Activated CD4-positive, CD25-positive, alpha-beta regulatory T cell treated with anti-CD3 and anti-CD28 coated beads, Interleukin-2, amount 50 U/mL, for 24 hours (primary cell): ENCODE results near the gene DBF4.
"Not testable (repeated sequence)": the region's sequence is repeated elsewhere in the genome, so short reads cannot be mapped to it uniquely, and the experiment has no call there.

Experiments used
- ATAC-seq, 2 donors: fragments of 150-1000 bp; cut with Tn5 transposase; one replicate each; pipeline ENCODE4 v1.10.0; 2021; ENCODE audit warnings: mild to moderate bottlenecking in 1 of 2, moderate library complexity in 1 of 2

Gene DBF4, protein sequence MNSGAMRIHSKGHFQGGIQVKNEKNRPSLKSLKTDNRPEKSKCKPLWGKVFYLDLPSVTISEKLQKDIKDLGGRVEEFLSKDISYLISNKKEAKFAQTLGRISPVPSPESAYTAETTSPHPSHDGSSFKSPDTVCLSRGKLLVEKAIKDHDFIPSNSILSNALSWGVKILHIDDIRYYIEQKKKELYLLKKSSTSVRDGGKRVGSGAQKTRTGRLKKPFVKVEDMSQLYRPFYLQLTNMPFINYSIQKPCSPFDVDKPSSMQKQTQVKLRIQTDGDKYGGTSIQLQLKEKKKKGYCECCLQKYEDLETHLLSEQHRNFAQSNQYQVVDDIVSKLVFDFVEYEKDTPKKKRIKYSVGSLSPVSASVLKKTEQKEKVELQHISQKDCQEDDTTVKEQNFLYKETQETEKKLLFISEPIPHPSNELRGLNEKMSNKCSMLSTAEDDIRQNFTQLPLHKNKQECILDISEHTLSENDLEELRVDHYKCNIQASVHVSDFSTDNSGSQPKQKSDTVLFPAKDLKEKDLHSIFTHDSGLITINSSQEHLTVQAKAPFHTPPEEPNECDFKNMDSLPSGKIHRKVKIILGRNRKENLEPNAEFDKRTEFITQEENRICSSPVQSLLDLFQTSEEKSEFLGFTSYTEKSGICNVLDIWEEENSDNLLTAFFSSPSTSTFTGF

DNA sequence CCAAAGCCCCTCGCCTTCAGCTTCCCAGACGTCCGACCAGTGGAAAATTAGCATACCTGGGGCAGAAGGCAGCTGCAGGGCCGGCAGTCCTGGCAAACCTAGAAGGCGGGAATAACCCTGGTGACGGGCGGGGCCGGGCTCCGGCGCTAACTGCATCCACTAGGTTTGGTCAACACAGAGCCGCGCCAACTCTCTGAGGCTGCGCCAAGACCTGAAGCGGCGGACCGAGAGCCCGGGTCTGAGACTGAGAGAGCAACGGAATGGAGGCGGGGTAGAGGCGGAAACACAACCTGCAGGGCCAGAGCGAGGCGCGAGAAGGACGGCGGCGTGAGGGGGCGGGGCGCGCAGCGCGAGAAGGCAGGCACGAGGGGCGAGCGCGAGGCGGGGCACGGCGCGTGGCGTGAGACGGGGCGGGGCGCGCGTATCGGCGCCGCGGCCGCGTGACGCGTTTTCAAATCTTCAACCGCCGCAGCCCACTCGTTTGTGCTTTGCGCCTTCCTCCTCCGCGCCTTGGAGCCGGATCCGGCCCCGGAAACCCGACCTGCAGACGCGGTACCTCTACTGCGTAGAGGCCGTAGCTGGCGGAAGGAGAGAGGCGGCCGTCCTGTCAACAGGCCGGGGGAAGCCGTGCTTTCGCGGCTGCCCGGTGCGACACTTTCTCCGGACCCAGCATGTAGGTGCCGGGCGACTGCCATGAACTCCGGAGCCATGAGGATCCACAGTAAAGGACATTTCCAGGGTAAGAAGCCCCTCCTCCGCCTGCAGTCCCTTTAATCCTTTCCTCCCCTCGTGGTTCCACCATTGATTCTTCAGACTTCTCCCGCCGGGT, at the start of gene DBF4, which contains the start of gene SLC25A40:
TSS of gene DBF4 (plus strand) at position 454 of the 829 bp plus-strand sequence. CDS start at position 694, 240 bp downstream.
TSS of gene SLC25A40 (minus strand) at position 321 of the 829 bp plus-strand sequence. CDS start 17,633 bp downstream, outside the sequence.
- peak; percentile 94 to 95 for ATAC-seq

DNA sequence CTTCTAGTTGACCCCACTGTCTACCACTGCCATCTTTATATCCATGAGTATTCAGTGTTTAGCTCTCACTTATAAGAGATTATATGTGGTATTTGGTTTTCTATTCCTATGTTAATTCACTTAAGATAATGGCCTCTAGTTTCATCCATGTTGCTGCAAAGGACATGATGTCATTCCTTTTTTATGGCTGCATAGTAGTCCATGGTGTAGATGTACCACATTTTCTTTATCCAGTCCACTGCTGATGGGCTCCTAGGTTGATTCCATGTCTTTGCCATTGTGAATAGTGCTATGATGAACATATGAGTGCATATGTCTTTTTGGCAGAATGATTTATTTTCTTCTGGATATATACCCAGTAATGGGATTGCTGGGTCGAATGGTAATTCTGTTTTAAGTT, 47.9 kb upstream of the DBF4 start:
- ATAC-seq: not testable (repeated sequence)

DNA sequence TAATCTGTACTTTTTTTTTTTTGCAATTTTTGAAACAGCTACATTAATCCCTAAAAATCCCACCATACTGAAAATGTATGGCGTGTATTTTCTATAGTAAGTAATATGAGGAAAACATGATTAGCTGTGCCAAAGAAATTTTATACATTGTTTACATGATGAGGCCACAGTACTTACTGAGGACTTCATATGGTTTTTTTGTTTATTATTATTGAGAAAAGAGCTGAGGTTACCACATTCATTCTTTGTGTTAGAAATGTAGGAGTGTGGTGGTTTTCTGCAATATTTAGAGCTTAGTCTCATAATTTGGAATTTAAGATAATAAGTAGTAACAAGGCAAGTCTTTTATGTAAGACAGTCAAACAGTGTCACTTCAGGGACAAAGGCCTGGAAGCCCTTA, 45.2 kb upstream of the DBF4 start:
- no peak for ATAC-seq

DNA sequence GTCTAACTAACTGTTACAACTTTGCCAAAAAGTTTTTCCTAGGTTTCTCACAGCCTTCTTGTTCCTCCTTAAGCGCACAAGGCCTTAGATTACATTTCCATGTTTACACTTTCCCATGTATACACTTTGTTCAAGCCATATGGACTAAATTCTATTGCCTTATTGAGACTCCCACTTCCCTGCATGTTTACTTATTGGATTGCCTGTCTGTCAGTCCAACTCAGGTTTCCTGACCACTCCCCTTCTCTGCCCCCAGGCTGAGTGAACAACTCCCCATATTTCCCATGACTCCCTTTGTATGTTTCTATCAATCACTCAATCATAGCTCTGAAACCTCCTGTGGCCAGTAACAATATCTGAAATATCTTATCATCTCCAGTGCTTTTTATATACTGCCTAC, 43.2 kb upstream of the DBF4 start:
- no peak for ATAC-seq

DNA sequence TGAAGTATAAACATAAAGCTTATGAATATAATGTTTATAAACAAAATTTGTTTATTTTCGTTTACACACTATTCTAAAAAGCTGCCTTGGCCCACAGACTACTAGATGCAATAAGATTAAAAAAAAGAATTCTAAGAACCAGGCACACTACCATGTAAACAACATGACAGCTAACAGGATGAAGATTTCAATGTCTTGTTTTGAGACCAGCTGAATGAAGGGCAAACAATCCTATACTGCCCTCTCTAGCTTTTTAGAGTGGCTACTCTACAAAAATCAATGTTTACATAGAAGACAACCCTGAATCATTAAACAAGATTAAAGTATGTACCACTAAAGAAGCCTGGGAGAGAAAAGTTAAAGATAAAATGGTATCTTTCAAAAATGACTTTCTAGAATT, 38.7 kb upstream of the DBF4 start:
- ATAC-seq: no peak

DNA sequence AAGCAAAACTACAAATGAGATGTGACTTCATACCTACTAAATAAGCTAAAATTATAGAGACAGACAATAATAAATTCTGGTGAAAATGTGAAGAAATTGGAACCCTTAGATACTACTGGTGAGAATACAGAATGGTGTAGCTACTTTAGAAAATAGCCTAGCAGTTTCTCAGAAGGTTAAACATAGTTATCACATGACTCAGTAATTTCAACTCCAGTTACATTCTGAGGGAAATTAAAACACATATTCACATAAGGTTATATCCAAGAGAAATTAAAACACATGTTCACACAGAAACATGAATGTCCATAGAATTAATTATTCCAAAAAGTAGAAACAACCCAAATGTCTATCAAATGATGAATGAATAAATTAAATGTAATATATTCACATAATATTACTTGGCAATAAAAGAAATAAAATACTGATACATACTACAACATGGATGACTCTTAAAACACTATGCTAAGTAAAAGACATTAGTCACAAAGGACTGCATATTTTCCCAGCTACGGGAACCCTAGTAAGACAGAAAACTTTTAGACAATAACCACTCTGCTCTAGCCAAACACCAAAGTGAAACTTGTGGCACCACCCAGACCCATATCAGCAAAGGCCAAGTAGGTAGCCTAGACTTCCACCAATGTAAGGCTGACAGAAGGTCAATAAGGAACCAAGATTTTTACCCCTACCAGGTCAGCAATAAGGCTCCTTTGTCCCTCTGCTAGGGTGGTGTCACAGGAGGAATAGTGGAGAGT, 25.3 kb upstream of the DBF4 start:
- ATAC-seq: no peak

DNA sequence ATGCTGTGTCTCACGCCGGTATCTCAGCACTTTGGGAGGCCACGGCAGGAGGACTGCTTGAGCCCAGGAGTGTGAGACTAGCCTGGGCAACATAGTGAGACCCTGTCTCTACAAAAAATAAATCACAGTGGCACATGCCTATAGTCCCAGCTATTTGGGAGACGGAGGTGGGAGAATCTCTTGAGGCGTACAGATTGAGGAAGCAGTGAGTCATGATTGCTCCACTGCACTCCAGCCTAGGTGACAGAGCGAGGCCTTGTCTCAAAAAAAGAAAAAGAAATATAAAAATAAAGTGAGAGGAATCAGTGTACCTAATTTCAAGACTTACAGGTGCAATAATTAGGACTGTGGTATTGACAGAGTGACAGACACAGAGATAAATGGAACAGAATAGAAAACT, 24.0 kb upstream of the DBF4 start:
- ATAC-seq: no peak

DNA sequence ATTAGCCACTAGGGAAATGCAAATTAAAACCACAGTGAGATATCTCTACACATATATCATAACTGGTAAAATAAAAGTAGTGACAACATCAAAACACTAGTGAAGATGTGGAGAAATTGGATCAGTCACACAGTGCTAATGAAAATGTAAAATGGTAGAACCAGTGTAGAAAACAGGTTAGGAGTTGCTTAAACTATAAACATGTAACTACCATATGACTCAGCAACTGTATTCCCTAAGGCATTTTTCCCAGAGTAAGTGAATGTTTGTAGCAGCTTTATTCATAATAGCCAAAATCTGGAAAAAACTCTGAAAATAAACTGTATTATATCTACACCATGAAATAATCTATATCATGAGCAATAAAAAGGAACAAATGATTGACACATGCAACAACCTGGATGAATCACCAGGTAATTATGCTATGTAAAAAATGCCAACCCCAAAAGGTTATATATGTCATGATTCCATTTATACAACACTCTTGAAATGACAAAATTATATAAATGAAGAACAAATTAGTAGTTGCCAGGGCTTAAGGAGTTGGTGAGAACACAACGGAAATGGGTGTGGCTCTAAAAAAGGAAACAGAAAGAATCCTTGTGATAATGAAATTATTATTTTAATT, 22.9 kb upstream of the DBF4 start:
- peak; percentile 65 to 84 for ATAC-seq

DNA sequence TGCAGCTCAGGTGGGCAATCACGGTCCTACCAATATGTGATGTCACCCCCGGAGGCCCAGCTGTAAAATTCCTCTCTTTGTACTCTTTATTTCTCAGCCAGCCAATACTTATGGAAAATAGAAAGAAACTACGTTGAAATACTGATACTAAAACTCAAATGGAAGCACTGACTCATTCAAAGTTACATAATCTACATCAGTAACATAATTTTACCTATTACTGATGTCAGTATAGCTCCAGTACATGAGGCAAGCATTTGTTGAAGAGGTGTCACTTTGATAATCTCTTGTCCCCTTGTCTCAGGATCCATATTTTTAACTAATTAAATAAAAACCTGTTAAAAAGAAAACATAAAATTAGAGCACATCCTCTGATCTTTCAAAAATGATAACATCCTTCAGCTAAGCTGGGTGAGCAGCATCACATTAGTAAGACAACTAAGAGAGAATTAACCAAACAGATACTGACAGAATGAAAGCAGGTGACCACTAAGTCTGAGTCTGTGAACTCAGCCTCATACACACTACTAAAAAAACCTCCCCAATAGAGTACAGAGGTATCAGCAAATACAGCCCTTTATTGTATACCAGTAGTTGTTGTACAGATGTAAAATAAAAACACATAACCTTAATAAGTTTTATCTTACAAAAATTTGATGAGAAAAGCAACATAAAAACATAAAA, 17.7 kb upstream of the DBF4 start:
- peak; percentile 67 to 77 for ATAC-seq

DNA sequence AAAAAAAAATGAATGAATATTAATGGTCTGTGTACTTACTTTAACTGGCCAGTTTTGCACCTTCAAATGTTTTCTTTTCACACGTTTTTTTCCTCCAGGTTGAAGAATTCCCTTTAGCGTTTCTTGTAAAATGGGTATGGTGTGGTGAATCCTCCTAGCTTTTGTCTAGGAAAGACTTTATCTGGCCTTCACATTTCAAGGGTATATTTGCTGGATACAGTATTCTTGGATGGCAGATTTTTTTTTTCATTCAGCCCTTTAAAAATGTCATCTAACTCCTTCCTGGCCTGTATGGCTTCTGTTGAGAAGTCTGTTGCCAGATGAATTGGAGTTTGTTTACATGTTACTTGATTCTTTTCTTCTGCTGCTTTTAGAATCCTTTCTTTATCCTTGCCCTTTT, 10.2 kb upstream of the DBF4 start:
- no peak for ATAC-seq

DNA sequence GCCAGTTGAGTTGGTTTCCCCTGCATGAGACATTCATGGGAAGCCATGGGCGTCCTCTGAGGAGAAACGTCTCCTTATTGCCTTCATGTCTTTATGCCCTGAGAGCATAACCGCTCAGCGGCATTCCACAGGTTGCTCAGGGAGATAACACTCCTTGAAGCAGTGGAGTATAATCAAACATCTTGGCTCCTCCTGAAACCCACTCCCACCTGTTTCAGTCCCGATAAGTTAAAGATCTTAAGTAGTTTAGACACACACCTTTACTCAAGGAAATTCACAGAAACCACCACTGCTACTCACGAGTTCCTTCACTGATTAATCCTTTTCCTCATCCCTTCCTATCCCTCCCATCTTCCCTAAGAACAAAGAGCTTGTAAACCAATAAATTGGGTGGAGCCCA, 9.8 kb upstream of the DBF4 start:
- ATAC-seq: not testable (repeated sequence)

DNA sequence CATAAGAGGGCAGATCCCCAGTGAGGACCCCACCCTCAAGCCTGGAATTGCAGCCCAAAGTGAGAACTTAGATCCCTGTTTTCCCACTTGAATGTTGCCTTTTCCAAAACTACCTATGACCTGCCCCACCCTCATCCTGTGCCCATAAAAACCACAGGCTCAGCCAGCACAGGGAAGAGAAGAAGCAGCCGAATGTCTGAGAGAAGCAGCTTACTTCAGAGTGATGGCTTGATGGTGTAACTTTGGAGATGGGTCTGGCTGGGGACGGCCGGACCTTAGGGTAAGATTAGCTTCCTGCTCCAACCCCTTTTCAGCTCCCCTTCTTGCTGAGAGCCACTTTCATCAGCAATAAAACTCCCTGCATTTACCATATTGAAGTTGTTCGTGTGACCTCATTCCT, 5.8 kb upstream of the DBF4 start:
- no peak for ATAC-seq

DNA sequence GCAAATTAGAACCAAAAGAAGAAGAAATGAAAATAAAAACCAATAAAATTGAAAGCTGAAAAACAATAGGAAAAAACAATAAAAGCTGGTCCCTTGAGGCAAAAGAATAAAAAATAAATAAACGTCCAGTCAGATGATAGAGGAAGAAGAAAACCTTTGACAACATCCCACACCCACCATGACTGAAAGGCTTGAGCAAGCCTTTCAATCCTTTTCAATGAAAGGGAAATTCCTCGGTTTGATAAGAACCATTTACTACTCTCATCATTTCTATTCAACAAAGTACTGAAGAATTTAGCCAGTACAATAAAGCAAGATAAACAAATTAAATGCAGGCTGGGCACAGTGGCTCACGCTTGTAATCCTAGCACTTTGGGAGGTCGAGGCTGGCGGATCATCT, 3.9 kb upstream of the DBF4 start:
- no peak for ATAC-seq

DNA sequence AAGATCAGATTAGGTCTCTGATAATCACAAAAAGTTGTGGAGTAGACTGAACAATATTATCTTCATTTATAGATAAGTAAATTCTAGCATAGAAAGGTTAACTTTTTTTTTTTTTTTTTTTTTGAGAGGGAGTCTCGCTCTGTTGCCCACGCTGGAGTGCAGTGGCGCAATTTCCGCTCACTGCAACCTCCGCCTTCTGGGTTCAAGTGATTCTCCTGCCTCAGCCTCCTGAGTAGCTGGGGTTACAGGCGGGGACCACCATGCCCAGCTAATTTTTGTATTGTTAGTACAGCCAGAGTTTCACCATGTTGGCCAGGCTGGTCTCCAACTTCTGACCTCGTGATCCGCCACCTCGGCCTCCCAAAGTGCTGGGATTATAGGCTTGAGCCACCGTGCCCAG, 3.0 kb upstream of the DBF4 start:
- not testable (repeated sequence) for ATAC-seq

DNA sequence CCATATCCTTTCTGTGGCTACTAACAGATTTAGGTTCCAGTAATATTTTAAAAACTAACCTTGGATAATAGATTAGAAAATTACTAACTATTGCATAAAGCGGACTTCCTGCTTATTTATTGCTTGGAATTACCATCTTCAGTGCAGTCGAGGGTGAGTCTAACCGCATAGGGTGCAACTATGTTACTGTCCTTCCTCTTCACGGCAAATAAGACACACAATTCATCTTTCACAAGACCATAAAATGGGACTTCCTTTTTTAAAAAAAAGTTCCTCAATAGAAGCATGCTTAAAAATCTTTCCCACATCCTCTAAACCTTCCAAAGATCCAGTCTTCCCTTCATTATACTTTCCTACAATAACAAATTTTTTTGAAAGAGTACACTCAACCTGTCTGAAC, 2.2 kb upstream of the DBF4 start:
- no peak for ATAC-seq

DNA sequence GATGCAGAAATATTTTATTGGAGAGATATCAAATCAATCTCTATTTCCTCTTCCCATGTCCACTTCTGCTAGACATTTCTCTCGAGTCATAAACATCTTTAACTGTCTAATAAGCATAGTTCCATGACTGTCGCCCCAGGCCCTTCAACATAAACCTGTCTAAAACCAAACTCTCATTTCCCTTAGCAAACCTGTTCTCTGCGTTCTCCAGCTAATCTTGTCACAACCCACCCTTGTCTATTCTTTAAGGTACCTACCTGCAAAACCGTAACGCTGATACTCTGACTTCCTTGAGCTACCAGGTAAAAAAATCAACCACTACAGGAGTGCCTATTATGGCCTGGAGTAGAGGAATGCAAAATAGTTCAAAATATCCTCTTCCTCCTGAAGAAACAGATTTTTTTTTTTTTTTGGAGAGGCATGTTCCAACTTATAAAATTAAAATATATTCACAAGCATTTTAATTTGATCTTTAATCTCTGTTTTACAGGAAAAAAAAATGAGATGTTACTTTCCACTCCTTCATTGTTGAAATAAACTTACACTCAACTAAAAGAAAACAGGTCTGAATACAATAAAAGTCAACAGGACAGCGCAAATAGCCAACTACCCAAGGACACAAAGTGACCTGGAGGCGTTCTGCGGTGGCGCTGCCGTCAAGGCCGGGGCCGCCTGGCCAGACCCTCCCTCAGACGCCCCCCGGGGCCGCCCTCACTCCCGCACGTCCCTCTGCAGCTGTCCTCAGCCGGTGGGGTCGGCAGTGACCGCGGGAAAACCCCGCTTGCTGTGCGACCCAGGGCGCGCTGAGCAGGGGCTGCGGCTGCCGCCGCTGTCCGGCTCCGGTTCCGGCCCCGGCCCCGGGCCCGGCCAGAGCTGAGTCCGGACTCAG, 898 bp upstream of the DBF4 start:
- no peak for ATAC-seq

DNA sequence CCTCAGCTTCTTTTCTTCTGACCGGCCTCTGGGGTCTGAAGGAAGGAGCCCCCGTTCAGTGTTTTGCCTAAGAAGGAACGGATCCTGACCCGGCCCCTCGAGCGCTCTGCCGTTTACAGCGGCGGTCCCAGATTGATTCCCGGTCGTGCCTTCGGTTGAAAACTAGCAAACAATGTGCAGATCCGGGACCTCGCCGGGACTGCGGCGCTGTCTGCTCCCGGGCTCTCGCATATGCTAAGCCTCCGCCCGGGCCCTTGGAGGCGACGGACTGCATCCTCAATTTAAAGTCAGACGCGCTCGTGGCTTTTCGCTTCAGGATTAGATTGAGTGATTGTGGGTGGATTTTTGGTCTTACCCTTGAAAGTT, 559 bp downstream of the DBF4 start:
- peak in 1 of 2 donors; percentile 9 for ATAC-seq

DNA sequence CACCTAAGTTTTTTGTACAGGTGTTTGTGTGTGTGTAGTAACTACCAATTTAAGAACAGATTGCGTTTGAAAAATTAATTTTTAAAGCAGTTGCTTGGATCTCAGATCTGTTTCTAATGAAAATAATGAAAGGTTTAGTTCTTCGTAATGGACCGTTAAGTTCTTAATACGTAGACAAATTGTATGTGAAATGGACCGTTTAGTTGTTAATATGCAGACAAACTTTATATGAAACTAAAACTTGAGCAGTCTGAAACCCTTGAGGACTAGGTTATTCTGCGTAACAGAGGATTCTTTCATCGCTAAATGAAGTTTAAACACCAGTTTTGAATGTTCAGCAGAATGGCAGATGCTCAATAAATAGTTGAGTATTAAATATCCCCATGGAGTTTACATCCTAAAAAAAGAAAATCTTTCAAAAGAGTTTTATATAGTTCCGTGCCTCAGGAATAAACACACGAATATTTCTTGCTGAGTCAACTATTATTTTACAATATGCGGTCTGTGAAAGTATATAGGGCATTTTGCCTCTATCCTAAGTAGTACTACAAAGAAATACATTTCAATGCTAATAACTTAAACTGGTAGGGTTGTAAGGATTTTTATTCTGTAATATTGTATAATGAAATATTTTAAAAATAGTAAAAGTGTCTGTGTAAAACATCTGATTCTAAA, 1.2 kb downstream of the DBF4 start:
- no peak for ATAC-seq

DNA sequence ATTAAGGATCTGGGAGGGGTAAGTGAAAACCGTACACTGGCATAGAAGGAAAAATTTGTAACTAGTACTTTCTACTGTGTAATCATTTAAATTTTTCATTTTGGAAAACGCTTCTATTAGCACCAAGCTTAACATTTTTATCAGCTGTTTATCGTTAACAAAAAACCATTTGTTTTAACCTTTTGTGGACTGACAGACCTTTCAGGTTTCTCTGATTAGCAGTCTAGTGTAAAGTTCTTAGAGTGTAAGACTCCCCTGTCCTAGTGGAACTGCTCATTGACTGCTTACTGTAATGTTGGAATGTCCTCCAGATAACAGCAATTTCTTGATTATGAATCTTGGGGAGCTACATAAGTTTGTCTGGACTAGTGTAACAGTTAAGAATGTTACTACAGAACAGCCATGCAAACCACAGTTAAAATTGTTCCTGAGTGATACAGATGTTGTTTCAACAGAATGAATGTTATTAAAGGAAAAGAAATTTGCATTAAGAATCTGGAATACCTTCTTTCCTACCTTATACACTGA, 2.0 kb downstream of the DBF4 start:
- no peak for ATAC-seq
